Subcutaneous adipose tissue (tissue), 4 donors: ENCODE measurements around the gene PRMT7. TPM values are rescaled to one million over a fixed set of nuclear protein-coding genes. Genes with fewer than 3 reads are reported as not detected.

ENCODE experiments used
- total RNA-seq, 4 donors: library from RNA; depleted of rRNA; stranded (reverse); fragments of >200 nt; gene quantifications; one replicate each; pipeline ENCODE4 v1.1.0, GENCODE V29; 2016
- TF ChIP-seq, protein P1 (sequence below): fragments of 450-650 bp; IDR thresholded peaks from one replicate; pipeline ENCODE4 v1.5.1; 2016; ENCODE audit warnings: low read depth, mild to moderate bottlenecking, control low read depth, antibody characterized with exemption, moderate library complexity

PRMT7 gene
- total RNA-seq, 4 donors from 2014 or later: 32.6 to 70.8 (median 55.8) TPM

DNA sequence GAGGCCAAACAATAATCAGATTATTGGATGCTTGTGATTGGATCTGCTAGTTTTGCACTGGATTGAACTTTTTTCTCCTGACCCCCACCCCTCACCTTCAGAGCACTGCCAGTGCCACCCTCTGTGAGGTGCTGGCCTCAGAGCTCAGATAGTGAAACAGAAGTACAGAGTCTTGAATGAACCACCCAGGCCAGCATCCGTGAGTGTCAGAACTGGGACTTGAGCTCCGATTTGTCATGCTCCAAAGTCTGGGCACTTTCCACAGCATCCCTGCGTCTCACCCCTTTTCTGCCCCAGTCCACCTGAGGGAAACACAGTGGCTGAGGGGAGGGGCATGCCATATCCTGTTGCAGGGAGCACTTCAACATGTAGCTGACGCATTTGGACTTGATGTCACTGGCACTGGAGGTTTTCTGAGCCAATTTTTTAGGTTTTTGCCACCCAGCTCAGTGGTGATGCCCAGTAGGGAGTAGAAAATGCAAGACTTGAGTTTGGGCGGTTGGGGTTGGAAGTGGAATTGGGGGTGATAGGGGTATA is 90.2 kb downstream of the PRMT7 start:
- TF ChIP-seq, protein P1, sequence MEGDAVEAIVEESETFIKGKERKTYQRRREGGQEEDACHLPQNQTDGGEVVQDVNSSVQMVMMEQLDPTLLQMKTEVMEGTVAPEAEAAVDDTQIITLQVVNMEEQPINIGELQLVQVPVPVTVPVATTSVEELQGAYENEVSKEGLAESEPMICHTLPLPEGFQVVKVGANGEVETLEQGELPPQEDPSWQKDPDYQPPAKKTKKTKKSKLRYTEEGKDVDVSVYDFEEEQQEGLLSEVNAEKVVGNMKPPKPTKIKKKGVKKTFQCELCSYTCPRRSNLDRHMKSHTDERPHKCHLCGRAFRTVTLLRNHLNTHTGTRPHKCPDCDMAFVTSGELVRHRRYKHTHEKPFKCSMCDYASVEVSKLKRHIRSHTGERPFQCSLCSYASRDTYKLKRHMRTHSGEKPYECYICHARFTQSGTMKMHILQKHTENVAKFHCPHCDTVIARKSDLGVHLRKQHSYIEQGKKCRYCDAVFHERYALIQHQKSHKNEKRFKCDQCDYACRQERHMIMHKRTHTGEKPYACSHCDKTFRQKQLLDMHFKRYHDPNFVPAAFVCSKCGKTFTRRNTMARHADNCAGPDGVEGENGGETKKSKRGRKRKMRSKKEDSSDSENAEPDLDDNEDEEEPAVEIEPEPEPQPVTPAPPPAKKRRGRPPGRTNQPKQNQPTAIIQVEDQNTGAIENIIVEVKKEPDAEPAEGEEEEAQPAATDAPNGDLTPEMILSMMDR: no peak

DNA sequence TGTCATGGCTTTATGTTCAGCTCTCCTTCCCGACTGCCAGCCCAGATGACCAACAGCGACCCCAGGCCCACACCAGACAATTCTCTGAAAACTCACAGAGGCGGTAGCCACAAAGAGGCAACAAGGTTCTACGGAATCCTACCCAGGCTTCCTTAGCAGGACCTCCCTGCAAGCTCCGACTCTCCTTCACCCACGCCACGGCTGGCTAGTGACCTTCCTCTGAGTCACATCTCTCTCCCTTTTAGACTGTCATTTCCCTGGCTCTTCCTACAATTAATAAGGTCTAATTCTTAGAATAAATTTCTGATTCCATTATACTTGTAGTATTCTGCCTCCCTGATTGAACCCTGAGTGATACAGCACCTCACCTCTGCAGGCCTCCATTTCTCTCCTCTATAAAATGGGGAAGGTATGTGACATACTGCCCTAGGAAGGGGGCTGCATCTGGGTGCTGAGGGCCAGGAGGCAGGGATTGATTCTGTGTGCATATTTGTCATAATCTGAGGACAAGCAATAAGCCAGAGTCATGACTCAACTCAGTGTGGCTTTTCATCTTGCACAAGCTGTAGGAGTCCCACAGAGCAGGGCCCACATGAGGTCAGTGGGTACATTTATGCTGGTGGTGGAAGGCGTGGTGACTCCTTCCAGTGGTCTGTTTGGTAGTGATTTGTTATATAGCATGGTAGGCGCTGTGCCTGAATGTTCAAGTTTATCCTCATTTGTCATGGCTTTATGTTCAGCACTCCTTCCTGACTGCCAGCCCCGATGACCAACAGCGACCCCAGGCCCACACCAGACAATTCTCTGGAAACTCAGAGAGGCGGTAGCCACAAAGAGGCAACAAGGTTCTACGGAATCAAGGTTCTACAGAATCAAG is 91.3 kb downstream of the PRMT7 start:
- TF ChIP-seq, protein P1: no peak

DNA sequence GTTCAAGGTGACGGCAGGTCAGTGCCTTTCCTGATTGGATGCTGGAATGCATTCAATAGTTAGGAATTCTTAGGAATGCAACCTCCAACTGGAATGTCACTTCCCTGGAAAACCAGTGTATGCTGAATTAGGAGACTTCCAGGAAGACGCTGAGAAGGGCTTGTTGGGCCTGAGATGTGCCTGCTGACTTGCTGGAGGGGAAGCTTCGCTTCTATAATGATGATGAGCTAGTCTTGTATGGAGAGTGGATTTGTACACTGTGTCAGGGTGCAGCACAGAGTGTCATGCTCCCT is 91.9 kb downstream of the PRMT7 start:
- TF ChIP-seq, protein P1: no peak

DNA sequence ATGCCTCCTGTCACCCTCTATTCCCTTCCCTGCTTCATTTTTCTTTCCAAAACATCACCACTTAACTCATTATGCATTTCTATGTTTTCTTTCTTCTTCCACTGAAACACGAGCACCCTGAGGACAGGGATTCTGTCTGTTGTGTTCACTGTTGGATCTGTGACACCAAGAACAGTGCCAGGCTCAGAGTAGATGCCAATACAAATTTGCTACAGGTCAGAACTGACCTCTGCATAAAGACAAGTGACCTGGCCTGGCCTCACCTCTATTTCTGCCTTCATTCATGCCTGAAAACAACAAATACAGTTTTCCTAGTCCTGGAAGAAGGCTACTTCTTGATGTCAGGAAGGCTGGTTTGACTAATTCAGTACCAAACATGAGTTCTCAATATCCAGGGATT is 92.4 kb downstream of the PRMT7 start:
- TF ChIP-seq, protein P1: no peak

DNA sequence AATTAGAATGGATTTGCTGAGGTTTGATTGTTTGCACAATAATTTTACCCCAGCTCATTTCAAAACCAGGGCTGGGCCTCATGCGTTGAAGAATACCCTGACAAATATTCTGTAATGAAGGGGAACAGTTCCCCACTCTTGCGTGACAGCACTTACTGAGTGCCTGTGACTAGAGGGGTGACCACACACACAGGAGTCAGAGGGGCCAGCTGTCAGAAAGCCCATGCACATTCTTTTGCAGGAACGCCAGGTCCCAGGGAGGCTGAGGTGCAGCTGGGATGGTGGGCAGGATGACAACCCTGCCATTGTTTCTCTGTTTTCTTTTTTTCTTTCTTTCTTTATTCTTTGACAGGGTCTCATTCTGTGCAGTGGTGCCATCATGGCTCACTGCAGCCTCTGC is 92.9 kb downstream of the PRMT7 start:
- TF ChIP-seq, protein P1: no peak

DNA sequence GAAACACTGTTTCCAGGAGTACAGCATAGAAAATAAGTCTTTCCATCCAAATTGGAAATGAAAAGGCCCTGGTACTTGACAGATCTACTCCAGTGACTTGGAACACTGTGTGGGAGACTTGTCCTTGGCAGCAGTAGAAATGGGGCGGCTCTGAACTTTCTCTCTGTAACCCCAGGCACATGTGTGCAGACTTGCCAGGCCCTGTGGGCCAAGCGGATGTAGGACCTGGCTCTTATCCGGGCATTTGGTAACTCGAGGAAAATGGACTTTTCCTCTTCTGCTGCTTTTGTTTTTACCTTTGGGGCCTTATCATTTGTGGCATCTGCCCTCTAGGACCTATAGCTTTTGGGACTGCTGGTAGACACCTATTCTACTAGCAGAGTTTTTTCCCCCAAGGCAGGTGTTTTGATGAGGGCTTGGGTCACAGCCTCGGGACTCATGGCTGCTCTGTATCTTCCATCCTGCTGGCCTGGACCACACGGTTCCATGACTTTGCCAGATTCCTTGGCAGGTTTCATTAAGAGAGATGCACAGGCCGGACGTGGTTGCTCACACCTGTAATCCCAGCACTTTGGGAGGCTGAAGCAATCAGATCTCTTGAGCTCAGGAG is 94.0 kb downstream of the PRMT7 start:
- TF ChIP-seq, protein P1: no peak

DNA sequence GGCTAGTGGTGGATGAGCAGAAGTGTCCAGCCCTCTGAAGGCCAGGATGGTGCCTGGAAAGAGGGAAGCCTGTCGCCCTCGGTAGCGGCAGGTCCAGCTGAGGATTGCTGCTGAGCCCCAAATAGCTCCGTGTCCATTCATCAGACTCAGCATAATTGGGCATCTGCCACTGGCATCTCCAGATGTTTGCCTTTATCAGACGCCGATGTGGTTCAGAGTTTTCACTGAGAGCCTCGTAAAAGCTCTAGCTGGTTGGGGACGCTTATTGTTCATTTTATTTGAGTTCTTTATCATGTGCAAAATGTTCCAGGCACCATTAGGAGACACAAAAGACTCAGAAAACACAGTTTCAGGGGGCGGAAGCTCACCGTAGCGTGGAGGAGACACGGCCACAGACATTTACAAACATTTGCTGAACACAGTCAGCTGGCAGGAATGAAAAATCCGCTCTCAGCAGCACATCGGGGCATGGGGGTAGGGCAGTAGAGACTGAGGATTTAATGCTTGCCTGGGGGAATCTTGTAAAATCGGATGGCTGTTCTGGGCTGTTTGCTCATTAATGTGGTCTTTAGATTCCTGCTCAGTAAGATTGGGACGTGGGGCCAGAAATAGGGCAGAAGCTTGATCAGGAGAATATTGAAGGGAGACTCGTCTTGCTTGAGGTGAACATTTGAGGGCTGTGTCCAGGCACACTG is 95.8 kb downstream of the PRMT7 start:
- TF ChIP-seq, protein P1: no peak
